ENCODE results near the gene SRSF3. TPM values are rescaled to one million over a fixed set of nuclear protein-coding genes. Genes with fewer than 3 reads are reported as not detected.
"Not testable (repeated sequence)": the region's sequence is repeated elsewhere in the genome, so short reads cannot be mapped to it uniquely, and the experiment has no call there.

The SRSF3 gene
- total and polyA plus RNA-seq, 4 donors, result 145 to 267 (median 237) TPM

DNA sequence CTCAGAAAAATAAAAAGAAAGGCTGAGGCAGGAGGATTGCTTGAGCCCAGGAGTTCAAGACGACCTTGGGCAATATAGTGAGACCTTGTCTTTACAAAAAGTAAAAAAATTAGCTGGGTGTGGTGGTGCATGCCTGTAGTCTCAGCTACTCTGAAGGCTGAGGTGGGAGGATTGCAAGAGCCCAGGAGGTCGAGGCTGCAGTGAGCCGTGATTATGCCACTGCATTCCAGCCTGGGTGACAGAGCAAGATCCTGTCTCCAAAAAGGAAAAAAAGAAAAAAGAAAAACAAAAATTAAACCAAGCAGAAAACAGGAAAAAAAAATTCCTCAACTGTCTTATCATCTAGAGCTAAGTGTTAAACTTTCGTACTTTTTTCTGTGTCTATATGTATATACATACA is 12.4 kb upstream of the SRSF3 start:
- no peaks in the 10 kb centered on the region for H3K27me3 ChIP-seq (ENCODE audit: control insufficient read depth in 3 of 3, insufficient read depth in 3 of 3, low read length in 2 of 3)
- H3K27ac ChIP-seq (ENCODE audit: low read depth in 1 of 2, low read length in 1 of 2), result no peak overlapping the region
- no peak overlapping the region for H3K4me3 ChIP-seq
- H3K4me1 ChIP-seq (ENCODE audit: control insufficient read depth in 5 of 5, insufficient read depth in 5 of 5, low read length in 5 of 5), result no peaks in the 10 kb centered on the region
- DNase-seq (no peak), ATAC-seq (ENCODE audit: insufficient read depth, low FRiP score) (no peak)
- no peak overlapping the region for H3K9ac ChIP-seq (ENCODE audit: insufficient read depth in 1 of 2, low read length in 2 of 2)
- H3K36me3 ChIP-seq (ENCODE audit: control insufficient read depth in 4 of 4, insufficient read depth in 4 of 4, low read length in 4 of 4), result no peaks in the 10 kb centered on the region
- TF ChIP-seq, protein P1, sequence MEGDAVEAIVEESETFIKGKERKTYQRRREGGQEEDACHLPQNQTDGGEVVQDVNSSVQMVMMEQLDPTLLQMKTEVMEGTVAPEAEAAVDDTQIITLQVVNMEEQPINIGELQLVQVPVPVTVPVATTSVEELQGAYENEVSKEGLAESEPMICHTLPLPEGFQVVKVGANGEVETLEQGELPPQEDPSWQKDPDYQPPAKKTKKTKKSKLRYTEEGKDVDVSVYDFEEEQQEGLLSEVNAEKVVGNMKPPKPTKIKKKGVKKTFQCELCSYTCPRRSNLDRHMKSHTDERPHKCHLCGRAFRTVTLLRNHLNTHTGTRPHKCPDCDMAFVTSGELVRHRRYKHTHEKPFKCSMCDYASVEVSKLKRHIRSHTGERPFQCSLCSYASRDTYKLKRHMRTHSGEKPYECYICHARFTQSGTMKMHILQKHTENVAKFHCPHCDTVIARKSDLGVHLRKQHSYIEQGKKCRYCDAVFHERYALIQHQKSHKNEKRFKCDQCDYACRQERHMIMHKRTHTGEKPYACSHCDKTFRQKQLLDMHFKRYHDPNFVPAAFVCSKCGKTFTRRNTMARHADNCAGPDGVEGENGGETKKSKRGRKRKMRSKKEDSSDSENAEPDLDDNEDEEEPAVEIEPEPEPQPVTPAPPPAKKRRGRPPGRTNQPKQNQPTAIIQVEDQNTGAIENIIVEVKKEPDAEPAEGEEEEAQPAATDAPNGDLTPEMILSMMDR (IDR thresholded peaks at IDR 0.05; ENCODE audit: control extremely low read depth, extremely low read depth), result no peak
- 89 to 91% methylated on average over 4 of the region's 4 CpGs for WGBS, 2 donors
- no peaks in the 10 kb centered on the region for H3K9me3 ChIP-seq (ENCODE audit: control insufficient read depth in 4 of 4, insufficient read depth in 3 of 4, low read length in 3 of 4)

DNA sequence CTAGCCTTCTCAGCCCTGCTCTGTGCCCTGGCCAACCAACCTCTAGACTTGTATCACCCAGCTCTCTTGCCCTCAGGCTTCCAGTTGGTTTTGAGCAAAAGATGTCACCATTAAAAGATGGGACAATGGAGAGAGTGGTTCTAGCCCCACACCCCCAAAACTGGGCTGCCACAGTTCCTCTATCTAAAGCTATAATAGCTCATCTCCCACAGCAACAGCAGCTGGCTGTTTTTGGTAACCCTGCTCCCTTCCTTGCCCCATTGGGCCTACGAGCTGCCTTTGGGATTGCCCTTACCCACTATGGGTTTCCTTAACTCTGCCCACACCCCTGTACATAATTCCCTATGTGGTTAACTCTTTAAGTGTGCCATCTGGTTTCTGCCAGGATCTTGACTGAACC is 7.6 kb upstream of the SRSF3 start:
- DNase-seq (no peak), ATAC-seq (ENCODE audit: insufficient read depth, low FRiP score) (no peak)
- Histone ChIP-seq H3K9ac (ENCODE audit: insufficient read depth in 1 of 2, low read length in 2 of 2) (no peak overlapping the region), H3K4me3 (no peak overlapping the region), H3K27me3 (ENCODE audit: control insufficient read depth in 3 of 3, insufficient read depth in 3 of 3, low read length in 2 of 3) (no peaks in the 10 kb centered on the region), H3K36me3 (ENCODE audit: control insufficient read depth in 4 of 4, insufficient read depth in 4 of 4, low read length in 4 of 4) (no peaks in the 10 kb centered on the region), H3K9me3 (ENCODE audit: control insufficient read depth in 4 of 4, insufficient read depth in 3 of 4, low read length in 3 of 4) (no peaks in the 10 kb centered on the region), H3K4me1 (ENCODE audit: control insufficient read depth in 5 of 5, insufficient read depth in 5 of 5, low read length in 5 of 5) (no peaks in the 10 kb centered on the region), H3K27ac (ENCODE audit: low read depth in 1 of 2, low read length in 1 of 2) (no peak overlapping the region)
- 79 to 81% methylated on average over 1 of the region's 1 CpG for WGBS, 2 donors
- TF ChIP-seq, protein P1 (IDR thresholded peaks at IDR 0.05; ENCODE audit: control extremely low read depth, extremely low read depth), result no peak

DNA sequence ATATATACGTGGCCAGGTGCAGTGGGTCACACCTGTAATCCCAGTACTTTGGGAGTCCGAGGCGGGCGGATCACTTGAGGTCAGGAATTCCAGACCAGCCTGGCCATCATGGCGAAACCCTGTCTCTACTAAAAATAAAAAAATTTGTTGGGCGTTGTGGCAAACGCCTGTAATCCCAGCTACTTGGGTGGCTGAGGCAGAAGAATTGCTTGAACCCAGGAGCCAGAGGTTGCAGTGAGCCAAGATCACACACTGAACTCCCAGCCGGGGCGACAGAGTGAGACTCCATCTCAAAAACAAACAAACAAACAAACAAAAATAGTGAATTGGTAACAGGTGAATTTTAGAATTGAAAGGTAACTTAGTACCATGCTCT is 5.1 kb upstream of the SRSF3 start:
- H3K9me3 ChIP-seq (ENCODE audit: control insufficient read depth in 4 of 4, insufficient read depth in 3 of 4, low read length in 3 of 4); ATAC-seq (ENCODE audit: insufficient read depth, low FRiP score); H3K36me3 ChIP-seq (ENCODE audit: control insufficient read depth in 4 of 4, insufficient read depth in 4 of 4, low read length in 4 of 4); H3K27ac ChIP-seq (ENCODE audit: low read depth in 1 of 2, low read length in 1 of 2); DNase-seq; H3K27me3 ChIP-seq (ENCODE audit: control insufficient read depth in 3 of 3, insufficient read depth in 3 of 3, low read length in 2 of 3); H3K9ac ChIP-seq (ENCODE audit: insufficient read depth in 1 of 2, low read length in 2 of 2); H3K4me1 ChIP-seq (ENCODE audit: control insufficient read depth in 5 of 5, insufficient read depth in 5 of 5, low read length in 5 of 5); H3K4me3 ChIP-seq: not testable (repeated sequence)
- 94 to 96% methylated on average over 9 of the region's 9 CpGs for WGBS, 2 donors

DNA sequence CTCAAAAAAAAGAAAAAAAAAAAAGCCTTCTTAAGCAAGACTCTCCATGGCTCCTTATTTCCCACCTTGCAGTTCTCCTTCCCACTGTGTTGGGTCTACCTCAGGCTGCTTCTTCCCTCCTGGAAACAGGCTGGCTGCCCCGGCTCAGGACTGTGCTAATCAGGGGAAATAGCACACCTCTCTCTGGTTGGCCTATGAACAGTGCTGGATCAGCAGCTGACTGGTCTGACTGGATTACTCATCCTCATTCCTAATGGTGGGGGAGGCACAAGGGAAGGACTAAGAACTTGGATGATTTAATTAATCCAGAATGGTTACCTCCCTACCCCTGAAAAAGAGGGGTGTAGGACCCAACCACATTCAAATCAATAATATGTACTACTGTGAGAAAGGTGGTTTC is 3.9 kb upstream of the SRSF3 start:
- Histone ChIP-seq H3K4me1 (ENCODE audit: control insufficient read depth in 5 of 5, insufficient read depth in 5 of 5, low read length in 5 of 5) (peaks cover 0 to 8% (median 0%) of the 10 kb centered on the region in 5 donors), H3K9ac (ENCODE audit: insufficient read depth in 1 of 2, low read length in 2 of 2) (no peak overlapping the region), H3K27me3 (ENCODE audit: control insufficient read depth in 3 of 3, insufficient read depth in 3 of 3, low read length in 2 of 3) (no peaks in the 10 kb centered on the region), H3K36me3 (ENCODE audit: control insufficient read depth in 4 of 4, insufficient read depth in 4 of 4, low read length in 4 of 4) (peaks cover 0 to 8% (median 0%) of the 10 kb centered on the region in 4 donors), H3K9me3 (ENCODE audit: control insufficient read depth in 4 of 4, insufficient read depth in 3 of 4, low read length in 3 of 4) (no peaks in the 10 kb centered on the region), H3K27ac (ENCODE audit: low read depth in 1 of 2, low read length in 1 of 2) (no peak overlapping the region), H3K4me3 (no peak overlapping the region)
- ATAC-seq (ENCODE audit: insufficient read depth, low FRiP score) (no peak), DNase-seq (no peak)
- TF ChIP-seq, protein P1 (IDR thresholded peaks at IDR 0.05; ENCODE audit: control extremely low read depth, extremely low read depth), result no peak
- 86 to 100% methylated on average over 1 of the region's 1 CpG for WGBS, 2 donors

Data from lung (tissue), 12 donors.